ENCODE results near the gene FZD8.

DNA sequence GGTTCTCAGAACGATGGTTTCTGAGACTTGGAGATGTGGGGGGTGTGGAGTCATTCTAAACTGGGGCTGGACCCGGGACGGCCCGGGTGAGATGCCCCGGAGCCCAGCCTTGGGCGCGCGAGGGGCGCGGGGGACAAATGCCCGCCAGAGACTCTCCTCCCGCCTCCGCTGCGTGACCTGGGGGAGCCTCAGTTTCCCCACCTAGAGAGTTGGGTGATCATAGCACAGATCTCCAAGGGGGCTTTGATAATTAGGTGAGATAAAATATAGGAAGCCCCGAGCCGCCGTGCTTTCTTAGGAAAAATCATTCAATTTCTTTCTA lies 658 bp upstream of the FZD8 start:
- TF ChIP-seq, protein P1, sequence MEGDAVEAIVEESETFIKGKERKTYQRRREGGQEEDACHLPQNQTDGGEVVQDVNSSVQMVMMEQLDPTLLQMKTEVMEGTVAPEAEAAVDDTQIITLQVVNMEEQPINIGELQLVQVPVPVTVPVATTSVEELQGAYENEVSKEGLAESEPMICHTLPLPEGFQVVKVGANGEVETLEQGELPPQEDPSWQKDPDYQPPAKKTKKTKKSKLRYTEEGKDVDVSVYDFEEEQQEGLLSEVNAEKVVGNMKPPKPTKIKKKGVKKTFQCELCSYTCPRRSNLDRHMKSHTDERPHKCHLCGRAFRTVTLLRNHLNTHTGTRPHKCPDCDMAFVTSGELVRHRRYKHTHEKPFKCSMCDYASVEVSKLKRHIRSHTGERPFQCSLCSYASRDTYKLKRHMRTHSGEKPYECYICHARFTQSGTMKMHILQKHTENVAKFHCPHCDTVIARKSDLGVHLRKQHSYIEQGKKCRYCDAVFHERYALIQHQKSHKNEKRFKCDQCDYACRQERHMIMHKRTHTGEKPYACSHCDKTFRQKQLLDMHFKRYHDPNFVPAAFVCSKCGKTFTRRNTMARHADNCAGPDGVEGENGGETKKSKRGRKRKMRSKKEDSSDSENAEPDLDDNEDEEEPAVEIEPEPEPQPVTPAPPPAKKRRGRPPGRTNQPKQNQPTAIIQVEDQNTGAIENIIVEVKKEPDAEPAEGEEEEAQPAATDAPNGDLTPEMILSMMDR (IDR thresholded peaks at IDR 0.05), result no peak
- no peak for TF ChIP-seq POLR2AphosphoS5 (IDR thresholded peaks at IDR 0.05; ENCODE audit: low read depth, low read length)
- TF ChIP-seq, protein P2, sequence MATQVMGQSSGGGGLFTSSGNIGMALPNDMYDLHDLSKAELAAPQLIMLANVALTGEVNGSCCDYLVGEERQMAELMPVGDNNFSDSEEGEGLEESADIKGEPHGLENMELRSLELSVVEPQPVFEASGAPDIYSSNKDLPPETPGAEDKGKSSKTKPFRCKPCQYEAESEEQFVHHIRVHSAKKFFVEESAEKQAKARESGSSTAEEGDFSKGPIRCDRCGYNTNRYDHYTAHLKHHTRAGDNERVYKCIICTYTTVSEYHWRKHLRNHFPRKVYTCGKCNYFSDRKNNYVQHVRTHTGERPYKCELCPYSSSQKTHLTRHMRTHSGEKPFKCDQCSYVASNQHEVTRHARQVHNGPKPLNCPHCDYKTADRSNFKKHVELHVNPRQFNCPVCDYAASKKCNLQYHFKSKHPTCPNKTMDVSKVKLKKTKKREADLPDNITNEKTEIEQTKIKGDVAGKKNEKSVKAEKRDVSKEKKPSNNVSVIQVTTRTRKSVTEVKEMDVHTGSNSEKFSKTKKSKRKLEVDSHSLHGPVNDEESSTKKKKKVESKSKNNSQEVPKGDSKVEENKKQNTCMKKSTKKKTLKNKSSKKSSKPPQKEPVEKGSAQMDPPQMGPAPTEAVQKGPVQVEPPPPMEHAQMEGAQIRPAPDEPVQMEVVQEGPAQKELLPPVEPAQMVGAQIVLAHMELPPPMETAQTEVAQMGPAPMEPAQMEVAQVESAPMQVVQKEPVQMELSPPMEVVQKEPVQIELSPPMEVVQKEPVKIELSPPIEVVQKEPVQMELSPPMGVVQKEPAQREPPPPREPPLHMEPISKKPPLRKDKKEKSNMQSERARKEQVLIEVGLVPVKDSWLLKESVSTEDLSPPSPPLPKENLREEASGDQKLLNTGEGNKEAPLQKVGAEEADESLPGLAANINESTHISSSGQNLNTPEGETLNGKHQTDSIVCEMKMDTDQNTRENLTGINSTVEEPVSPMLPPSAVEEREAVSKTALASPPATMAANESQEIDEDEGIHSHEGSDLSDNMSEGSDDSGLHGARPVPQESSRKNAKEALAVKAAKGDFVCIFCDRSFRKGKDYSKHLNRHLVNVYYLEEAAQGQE (IDR thresholded peaks at IDR 0.05; ENCODE audit: insufficient read depth in 1 of 2, low read depth in 2 of 2, low read length in 1 of 2), result no peak
